Fibroblast of lung (primary cell): ENCODE measurements around the gene CHD1L. TPM values are rescaled to one million over a fixed set of nuclear protein-coding genes. Genes with fewer than 3 reads are reported as not detected.

Experiments used
- DNase-seq, 2 donors: peaks; one replicate each; pipeline versions ENCODE4 v3.0.0 to v3.0.0-alpha.2; 2010; ENCODE audit warnings: low read depth in 2 of 2
- H2AFZ ChIP-seq: 2 replicates; pipeline ENCODE4 v1.5.1; 2012; ENCODE audit warnings: low read length, control low read depth, inconsistent platforms
- H3K27ac ChIP-seq: 2 replicates; pipeline ENCODE4 v1.5.1; 2011; ENCODE audit warnings: low read length, control low read depth; ENCODE audit not compliant: insufficient read depth
- H3K27me3 ChIP-seq: 2 replicates; pipeline ENCODE4 v1.5.1; 2011; ENCODE audit warnings: mild to moderate bottlenecking, low read length; ENCODE audit not compliant: control insufficient read depth, insufficient read depth
- H3K36me3 ChIP-seq: 2 replicates; pipeline ENCODE4 v1.5.1; 2011; ENCODE audit warnings: low read length; ENCODE audit not compliant: control insufficient read depth, insufficient read depth
- H3K4me1 ChIP-seq: 2 replicates; pipeline ENCODE4 v1.5.1; 2011; ENCODE audit warnings: low read length; ENCODE audit not compliant: control insufficient read depth, insufficient read depth; ENCODE audit errors: extremely low read depth
- H3K4me2 ChIP-seq: 2 replicates; pipeline ENCODE4 v1.5.1; 2011; ENCODE audit warnings: low read length, control low read depth; ENCODE audit not compliant: insufficient read depth; ENCODE audit errors: extremely low read depth
- H3K4me3 ChIP-seq, 4 experiments: fragments of 200-600 bp in 1 of 4; sonication (generic) in 1 of 4; replicated peaks in 1 of 4; 2 replicates each; pipeline ENCODE4 v1.5.1; 2011 to 2016; ENCODE audit warnings: low read length in 4 of 4, low read depth in 3 of 4, mild to moderate bottlenecking in 3 of 4, control low read depth in 2 of 4, inconsistent platforms in 1 of 4, mixed read lengths in 1 of 4; ENCODE audit not compliant: insufficient read depth in 1 of 4; ENCODE audit errors: control extremely low read depth in 1 of 4
- H3K79me2 ChIP-seq: 2 replicates; pipeline ENCODE4 v1.5.1; 2012; ENCODE audit warnings: mild to moderate bottlenecking, low read length, inconsistent platforms; ENCODE audit not compliant: control insufficient read depth, insufficient read depth
- H3K9ac ChIP-seq: 2 replicates; pipeline ENCODE4 v1.5.1; 2011; ENCODE audit warnings: mild to moderate bottlenecking, low read length, control low read depth; ENCODE audit not compliant: insufficient read depth
- H3K9me3 ChIP-seq: 2 replicates; pipeline ENCODE4 v1.5.1; 2012; ENCODE audit warnings: low read depth, low read length; ENCODE audit not compliant: control insufficient read depth, insufficient read depth
- H4K20me1 ChIP-seq: 2 replicates; pipeline ENCODE4 v1.5.1; 2011; ENCODE audit warnings: low read length; ENCODE audit not compliant: control insufficient read depth, insufficient read depth; ENCODE audit errors: extremely low read depth
- CTCF ChIP-seq, 2 donors: IDR thresholded peaks in 1 of 2; conservative IDR thresholded peaks in 1 of 2; 1 replicate in 1 of 2; 2 replicates in 1 of 2; pipeline ENCODE4 v1.5.1; 2011 to 2012; ENCODE audit warnings: low read length in 2 of 2, control low read depth in 1 of 2, inconsistent platforms in 1 of 2, low read depth in 1 of 2, mild to moderate bottlenecking in 1 of 2
- EZH2 ChIP-seq: IDR thresholded peaks from 2 replicates; pipeline ENCODE4 v1.5.1; 2012; ENCODE audit warnings: low read length, control low read depth, mild to moderate bottlenecking; ENCODE audit errors: missing control alignments
- polyA plus RNA-seq, 2 donors: library from polyadenylated mRNA; depleted of rRNA in 1 of 2; stranded (reverse) in 1 of 2; unstranded in 1 of 2; fragments of >200 nt; gene quantifications; 2 replicates each; pipeline ENCODE4 v1.2.1, GENCODE V29; 2011 to 2012; ENCODE audit warnings: missing spikeins in 1 of 2
- total RNA-seq: library from RNA; depleted of rRNA; stranded (reverse); fragments of >200 nt; gene quantifications from 2 replicates; pipeline ENCODE4 v1.2.1, GENCODE V29; 2014

CHD1L gene
- total and polyA plus RNA-seq, 2 donors (not counting 1 experiment from before 2014, with no cell fraction given): 35.5 to 36.0 TPM

GRCh38 chr1:147214325-147214724 lies 28.2 kb upstream of the CHD1L start:
- Histone ChIP-seq H3K79me2 (no peaks in the 10 kb centered on the region), H3K9me3 (no peaks in the 10 kb centered on the region), H3K27me3 (no peaks in the 10 kb centered on the region), H3K27ac (no peak overlapping the region), H3K4me1 (no peaks in the 10 kb centered on the region), H3K9ac (no peak overlapping the region), H3K4me3 (no peak overlapping the region), H2AFZ (no peak overlapping the region), H3K4me2 (no peak overlapping the region), H4K20me1 (no peaks in the 10 kb centered on the region), H3K36me3 (no peaks in the 10 kb centered on the region)
- DNase-seq: no peak
- TF ChIP-seq CTCF (conservative IDR thresholded peaks at IDR 0.05 in 1 of 2, IDR thresholded peaks at IDR 0.05 in 1 of 2; ENCODE audit: low read depth in 1 of 2, low read length in 2 of 2) (no peak), EZH2 (no peak)

GRCh38 chr1:147214842-147215539 lies 27.5 kb upstream of the CHD1L start:
- H3K4me3 ChIP-seq: no peak overlapping the region
- no peak for TF ChIP-seq EZH2
- TF ChIP-seq CTCF (conservative IDR thresholded peaks at IDR 0.05 in 1 of 2, IDR thresholded peaks at IDR 0.05 in 1 of 2; ENCODE audit: low read depth in 1 of 2, low read length in 2 of 2): no peak
- H3K27me3 ChIP-seq: no peaks in the 10 kb centered on the region
- no peaks in the 10 kb centered on the region for H4K20me1 ChIP-seq
- DNase-seq: peak in 1 of 2 donors; percentile 9
- H3K36me3 ChIP-seq: no peaks in the 10 kb centered on the region
- no peak overlapping the region for H3K9ac ChIP-seq
- no peaks in the 10 kb centered on the region for H3K79me2 ChIP-seq
- H3K4me1 ChIP-seq: no peaks in the 10 kb centered on the region
- H3K9me3 ChIP-seq: no peaks in the 10 kb centered on the region
- H3K27ac ChIP-seq: no peak overlapping the region
- H2AFZ ChIP-seq: no peak overlapping the region
- H3K4me2 ChIP-seq: no peak overlapping the region

GRCh38 chr1:147215540-147215916 lies 27.0 kb upstream of the CHD1L start:
- H2AFZ ChIP-seq: no peak overlapping the region
- H3K27ac ChIP-seq: no peak overlapping the region
- no peaks in the 10 kb centered on the region for H3K36me3 ChIP-seq
- H3K4me3 ChIP-seq: no peak overlapping the region
- H3K9me3 ChIP-seq: no peaks in the 10 kb centered on the region
- H3K4me1 ChIP-seq: no peaks in the 10 kb centered on the region
- H3K4me2 ChIP-seq: no peak overlapping the region
- H4K20me1 ChIP-seq: no peaks in the 10 kb centered on the region
- DNase-seq: no peak
- TF ChIP-seq CTCF (conservative IDR thresholded peaks at IDR 0.05 in 1 of 2, IDR thresholded peaks at IDR 0.05 in 1 of 2; ENCODE audit: low read depth in 1 of 2, low read length in 2 of 2) (no peak), EZH2 (no peak)
- no peaks in the 10 kb centered on the region for H3K27me3 ChIP-seq
- no peaks in the 10 kb centered on the region for H3K79me2 ChIP-seq
- H3K9ac ChIP-seq: no peak overlapping the region
